ENCODE measurements around the gene BCAR3.
"Not testable (repeated sequence)": the region's sequence is repeated elsewhere in the genome, so short reads cannot be mapped to it uniquely, and the experiment has no call there.

The BCAR3 gene

GRCh38 chr1:93707956-93708355 is 26.3 kb upstream of the BCAR3 start:
- FAIRE-seq (no peak), DNase-seq (ENCODE audit: low spot score) (no peak)

DNA sequence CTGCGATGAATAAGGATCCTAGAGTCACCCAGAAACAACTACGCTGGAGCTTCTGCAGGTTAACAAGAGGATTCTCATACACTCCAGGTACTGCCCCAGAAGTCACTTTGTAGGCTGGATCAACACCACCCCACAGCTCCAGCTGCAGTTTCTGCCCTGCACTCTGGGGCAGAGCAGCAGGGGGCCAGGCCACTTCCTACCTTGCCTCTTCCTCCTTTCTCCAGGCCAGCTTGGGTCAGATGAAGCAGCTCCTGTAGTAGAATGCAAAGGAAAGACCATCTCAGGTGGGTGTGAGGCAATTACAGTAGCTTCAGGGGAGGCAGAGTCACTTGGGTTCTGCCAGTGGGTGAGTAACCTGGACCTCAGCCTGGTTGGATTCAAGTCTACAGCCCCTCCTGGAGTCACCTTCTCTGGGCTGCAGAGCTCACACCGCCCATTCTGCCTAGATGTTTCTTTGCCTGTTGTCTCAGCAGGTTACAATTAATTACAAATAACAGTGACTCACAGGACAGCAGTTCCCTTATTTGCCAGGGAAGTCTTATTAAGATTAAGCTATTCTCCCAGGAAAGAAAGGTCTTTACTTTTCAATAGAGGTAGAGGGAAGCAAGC is 24.4 kb upstream of the BCAR3 start:
- no peak for FAIRE-seq

GRCh38 chr1:93704052-93704451 is 22.4 kb upstream of the BCAR3 start:
- DNase-seq (ENCODE audit: low spot score) = no peak
- no peak for FAIRE-seq

More for the DNA sequence above, 24.4 kb upstream of the BCAR3 start:
- DNase-seq (ENCODE audit: low spot score) = no peak

DNA sequence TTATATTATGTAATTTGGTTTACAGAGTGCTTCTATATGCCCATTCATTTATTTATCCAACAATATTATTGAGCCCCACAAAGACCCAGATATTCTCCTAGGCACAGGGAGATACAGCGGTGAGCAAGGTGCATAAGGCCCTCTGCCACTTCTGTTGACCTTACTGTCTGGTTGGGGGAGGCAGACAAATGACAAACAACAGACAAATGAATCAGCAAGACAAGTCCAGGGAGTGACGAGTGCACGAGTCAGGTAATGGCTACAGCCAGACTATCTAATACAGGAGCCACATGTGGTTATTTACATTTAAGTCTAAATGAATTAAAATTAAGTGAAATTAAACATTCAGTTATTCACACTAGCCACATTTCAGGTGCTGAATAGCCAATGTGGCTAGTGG is 22.0 kb upstream of the BCAR3 start:
- peak; percentile 46 for FAIRE-seq
- DNase-seq (ENCODE audit: low spot score) = peak; percentile 68

DNA sequence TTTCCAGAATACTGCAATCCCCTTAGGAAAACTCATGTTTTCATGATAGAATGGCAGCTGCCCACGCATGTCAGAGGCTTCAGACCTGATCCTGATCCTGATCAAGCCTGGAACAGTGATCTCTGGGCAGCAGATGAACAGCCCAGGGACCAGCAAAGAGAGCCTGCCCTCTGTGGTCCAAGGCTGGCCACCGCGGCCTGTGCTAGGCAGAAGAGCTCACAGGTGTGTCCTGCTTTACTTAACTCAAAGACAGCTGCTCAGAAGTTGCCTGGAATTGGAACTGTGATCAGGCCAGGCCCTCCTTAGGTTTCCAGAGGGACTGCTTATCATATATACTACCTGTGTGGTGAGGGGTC is 21.2 kb upstream of the BCAR3 start:
- no peak for FAIRE-seq

DNA sequence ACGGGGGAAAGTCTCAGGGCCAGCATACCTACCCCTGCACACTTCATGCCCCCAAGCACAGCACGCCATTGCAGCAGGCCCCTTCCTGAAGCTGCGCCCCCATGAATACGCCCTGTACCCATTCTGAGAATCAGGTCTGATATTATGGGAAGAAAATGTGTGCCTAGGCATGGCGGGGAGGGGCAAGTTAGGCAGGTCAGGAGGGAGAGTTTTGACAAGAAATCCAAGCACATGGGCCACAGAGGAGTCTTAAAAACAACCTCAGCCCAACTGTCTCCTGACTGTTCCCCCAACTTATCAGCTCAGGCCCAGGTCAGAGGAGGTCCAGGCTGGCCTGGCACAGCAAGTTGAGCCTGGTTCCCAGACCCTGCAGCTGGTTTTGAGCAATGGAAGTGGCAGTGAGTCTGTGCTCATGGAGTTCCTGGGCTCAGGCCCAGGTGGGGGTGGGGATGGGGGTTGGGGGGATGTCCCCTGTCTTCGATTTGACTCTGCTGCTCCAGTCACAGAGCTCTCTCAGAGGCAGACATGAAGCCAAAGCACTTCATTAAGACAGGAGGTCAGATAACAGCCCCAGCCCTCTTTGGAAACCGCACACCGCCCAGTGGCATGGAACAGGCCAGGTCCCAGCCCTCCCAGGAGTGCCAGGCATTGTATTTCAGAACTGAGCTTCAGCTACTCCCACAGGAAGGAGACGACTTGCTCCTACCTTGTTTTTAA is 20.6 kb upstream of the BCAR3 start:
- DNase-seq (ENCODE audit: low spot score) (peak; percentile 74), FAIRE-seq (peak; percentile 82)

More for the DNA sequence above, 21.2 kb upstream of the BCAR3 start:
- DNase-seq (ENCODE audit: low spot score) = no peak

- DNase-seq (ENCODE audit: low spot score) = peak; percentile 100
- peak; percentile 98 for FAIRE-seq
Observed at GRCh38 chr1:93701629-93702028, 20.0 kb upstream of the BCAR3 start.

DNA sequence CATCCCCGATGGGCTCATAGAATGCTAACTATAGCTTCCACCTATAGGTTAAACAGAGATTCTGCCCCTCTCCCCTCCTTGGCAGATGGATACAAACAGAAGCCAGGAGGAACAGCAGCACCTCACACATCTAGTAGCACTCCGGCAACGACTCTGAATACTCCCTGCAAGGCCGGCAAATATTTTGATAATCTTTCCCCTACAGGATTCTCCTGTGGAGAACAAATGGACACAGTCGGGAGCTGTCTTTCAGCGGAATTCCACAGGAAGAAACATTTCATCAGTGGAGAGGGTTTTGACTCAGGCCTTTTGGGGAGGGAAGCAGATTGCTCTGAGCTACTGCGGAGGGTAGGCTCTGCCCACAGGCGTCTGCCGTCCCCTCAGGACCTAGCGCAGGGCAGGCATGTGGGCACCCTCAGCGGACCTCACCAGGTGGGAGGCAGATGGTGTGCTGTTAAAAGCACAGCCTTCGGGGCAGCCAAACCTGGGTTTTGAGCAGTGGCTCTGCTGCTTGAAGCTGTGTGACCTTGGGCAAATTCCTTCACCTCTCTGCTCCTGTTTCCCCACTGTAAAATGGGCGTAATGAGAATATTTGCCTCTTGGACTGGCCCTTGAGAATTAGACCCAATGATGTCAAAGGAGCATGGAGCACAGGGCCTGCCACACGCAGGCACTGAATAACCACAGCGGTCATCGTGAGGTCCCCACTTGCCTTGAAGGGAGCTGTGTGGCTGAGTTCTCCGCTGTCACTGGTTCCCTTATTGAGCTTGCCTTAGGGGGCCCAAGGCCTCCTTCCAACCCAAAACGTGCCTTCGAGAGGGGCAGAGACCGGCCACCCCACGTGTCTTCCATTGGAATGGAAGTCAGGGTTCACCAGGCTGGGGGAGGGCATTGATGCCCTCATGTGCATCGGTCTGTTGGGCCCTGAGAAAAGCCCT is 19.2 kb upstream of the BCAR3 start:
- no peak for DNase-seq (ENCODE audit: low spot score)
- FAIRE-seq = no peak

- no peak for FAIRE-seq
- no peak for DNase-seq (ENCODE audit: low spot score)
Observed at GRCh38 chr1:93699503-93700168, 18.0 kb upstream of the BCAR3 start.

DNA sequence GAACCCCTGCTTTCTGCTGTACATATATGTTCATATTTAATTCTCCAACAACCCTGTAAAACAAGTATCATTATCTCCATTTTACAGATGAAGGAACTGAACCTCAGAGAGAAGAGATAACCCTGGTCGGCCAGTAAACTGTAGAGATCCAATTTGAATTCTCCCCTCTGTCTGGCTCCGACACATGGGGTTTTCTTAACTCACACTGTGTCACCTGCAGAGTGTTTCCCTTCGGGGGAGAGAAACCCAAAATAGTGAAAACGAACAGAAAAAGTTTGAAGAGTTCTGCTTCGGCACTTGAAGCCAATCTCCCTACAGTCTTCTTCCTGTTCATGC is 17.4 kb upstream of the BCAR3 start:
- DNase-seq (ENCODE audit: low spot score) (no peak), FAIRE-seq (no peak)

DNA sequence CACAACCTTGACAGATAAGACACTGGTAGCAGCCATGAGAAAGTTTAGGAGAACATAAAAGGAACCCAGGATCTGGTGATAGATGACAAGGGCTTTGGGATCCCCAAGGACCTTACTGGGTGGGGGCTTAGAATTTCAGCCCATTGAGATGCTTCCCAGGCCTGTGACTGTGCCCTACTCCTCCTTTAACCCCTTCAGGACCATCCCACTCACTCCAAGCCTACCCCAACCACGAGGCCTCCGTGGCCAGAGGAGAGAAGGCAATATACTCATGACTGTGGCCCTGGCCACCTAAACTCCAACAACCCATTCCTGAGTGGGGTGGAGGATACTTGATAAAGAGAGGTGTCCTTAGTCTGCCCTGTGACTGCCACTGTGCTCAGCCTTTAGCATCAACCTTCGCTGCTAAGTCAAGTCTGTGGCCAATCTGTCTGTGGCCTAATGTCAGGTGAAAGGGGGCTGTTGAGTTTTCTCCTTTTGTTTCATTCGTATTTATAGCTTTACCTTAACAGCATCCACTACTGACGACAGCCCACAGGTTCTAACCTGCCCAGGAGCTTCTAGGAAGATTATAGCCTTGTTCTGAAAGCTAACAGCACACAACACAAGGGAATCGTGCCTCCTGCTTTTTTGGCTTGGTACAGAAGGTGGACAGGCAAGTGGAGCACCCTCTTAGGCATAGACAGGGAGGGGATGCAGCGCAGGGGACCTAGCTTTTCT is 16.9 kb upstream of the BCAR3 start:
- no peak for FAIRE-seq
- DNase-seq (ENCODE audit: low spot score) = no peak

GRCh38 chr1:93697566-93697965 is 15.9 kb upstream of the BCAR3 start:
- FAIRE-seq = not testable (repeated sequence)

DNA sequence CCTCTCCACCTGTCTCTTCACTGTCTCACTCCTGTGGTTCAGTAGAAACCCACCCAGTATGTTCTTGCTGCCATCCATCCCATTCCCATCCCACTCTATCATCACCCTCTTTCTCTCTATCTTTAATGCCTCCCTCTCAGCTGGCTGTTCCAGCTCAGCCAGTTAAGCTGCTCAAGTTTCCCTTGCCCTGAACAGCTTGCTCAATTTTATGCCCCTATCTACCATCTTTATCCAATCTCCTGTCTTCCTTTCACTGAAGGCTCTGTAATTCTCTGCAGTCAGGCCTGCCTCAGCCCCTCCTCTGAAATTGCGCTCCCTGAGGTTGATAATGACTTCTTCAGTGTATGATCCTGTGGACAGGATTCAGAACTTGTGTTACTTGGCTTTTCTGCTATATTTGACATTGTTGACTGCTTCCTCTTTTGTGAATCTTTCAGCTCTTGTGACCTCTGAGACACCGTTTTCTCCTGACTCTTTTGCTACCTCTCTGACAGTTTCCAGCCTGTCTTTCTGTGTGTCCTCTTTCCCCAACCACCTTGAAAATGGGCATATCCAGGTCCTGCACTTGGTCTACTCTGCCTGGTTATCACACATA is 13.9 kb upstream of the BCAR3 start:
- DNase-seq (ENCODE audit: low spot score) (no peak), FAIRE-seq (no peak)

More at GRCh38 chr1:93697566-93697965, 15.9 kb upstream of the BCAR3 start:
- not testable (repeated sequence) for DNase-seq (ENCODE audit: low spot score)

- peak; percentile 67 for DNase-seq (ENCODE audit: low spot score)
- FAIRE-seq = no peak
Observed at GRCh38 chr1:93694819-93695218, 13.2 kb upstream of the BCAR3 start.

DNA sequence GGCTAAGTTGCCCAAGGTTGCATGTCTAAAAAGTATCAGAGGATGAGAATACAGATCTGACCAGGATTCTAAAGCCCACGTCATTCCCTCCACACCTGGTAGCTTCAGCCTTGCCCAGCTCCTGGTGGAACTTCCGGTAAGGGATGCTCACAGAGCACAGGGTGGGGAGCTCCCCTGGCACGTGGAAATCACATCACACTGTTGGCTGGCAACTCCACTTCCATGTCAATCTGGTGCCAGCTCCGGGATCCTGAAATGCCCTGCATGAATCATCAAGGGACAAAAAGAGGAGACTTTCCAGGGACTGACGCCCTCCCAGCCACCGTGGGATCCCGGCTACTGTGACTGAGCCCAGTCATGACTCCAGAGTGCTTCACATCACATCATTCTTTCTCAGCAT is 12.4 kb upstream of the BCAR3 start:
- peak; percentile 95 for DNase-seq (ENCODE audit: low spot score)
- FAIRE-seq = peak; percentile 82

GRCh38 chr1:93692983-93693591 is 11.4 kb upstream of the BCAR3 start:
- DNase-seq (ENCODE audit: low spot score) (peak; percentile 95), FAIRE-seq (peak; percentile 98)

GRCh38 chr1:93692451-93692861 is 10.8 kb upstream of the BCAR3 start:
- peak; percentile 43 for DNase-seq (ENCODE audit: low spot score)
- FAIRE-seq = no peak

DNA sequence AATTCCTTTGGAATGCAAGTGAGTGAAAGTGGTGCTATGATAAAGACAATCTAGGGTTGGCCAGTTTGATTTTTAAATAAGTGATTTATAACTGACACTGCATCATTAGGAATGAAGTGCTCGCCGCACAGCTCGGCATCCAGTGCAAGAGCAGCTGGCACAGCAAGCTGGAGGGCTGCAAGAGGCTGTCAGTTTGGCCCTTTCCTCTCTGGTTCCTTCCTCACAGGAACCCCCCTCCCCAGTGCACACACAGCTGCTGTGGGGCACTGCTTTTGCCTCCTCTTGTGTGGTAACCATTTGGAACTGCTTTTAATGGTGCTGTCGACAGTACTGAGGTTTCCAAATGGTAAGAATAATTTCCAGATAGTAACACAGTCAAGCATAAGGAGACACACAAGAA is 10.4 kb upstream of the BCAR3 start:
- FAIRE-seq (peak; percentile 8), DNase-seq (ENCODE audit: low spot score) (no peak)

DNA sequence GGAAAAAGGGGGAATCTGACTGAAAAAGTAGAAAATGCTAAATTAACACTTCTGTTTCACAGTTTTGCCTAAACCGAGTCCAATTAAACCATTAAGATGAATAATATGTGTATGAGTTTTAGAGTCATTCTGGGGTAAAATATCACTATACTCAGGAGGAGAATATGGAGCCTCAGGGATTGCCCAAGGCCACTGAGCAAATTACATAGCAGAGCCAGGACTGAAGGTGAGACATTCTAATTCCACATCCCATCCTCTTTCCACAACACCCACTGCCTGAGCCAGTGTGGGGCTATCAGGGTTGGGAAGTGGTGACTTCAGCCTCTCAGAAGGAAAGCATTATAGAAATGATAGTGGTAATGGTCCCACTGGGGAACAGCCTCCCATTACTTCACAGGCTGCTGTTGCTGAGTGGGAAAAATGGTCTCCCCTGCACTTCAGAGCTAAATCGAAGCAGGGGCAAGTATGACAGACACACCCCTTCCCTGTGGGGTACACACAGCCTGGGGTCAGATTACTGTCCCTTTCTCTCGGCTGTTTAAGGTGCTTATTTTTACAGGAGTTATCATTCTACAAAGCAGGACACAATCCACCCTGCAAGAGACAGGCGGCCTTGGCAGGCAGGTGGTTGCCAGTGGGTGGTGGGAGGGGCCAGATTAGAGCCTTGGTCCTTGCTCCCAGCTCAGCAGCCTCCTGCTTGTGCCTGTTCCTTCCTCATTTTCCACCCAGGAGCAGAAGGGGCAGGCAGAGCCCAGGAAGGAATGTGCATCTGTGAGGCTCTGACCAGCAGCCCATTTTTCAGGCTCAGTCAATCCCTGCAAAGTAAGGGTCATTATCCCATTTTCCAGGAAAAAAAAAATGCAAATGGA is 9.5 kb upstream of the BCAR3 start:
- no peak for FAIRE-seq
- no peak for DNase-seq (ENCODE audit: low spot score)
